H1 (cell line): ENCODE results near the gene EXOSC10. TPM values are rescaled to one million over a fixed set of nuclear protein-coding genes. Genes with fewer than 3 reads are reported as not detected.

Experiments
- CTCF ChIA-PET: fragments of 300-600 bp; sonication (Branson Sonifier 250); formaldehyde crosslinking; loops from one replicate; lab custom pipeline; 2021; ENCODE audit not compliant: partially characterized antibody; lab: Charles Lee
- POLR2A ChIA-PET: fragments of 300-600 bp; sonication (Branson Sonifier 250); formaldehyde crosslinking; loops from one replicate; lab custom pipeline; 2021; ENCODE audit warnings: inconsistent platforms; ENCODE audit not compliant: partially characterized antibody; lab: Charles Lee
- DNase-seq, 2 experiments: peaks; one replicate each; pipeline versions ENCODE4 v3.0.0 to v3.0.0-alpha.2; 2010 to 2022; ENCODE audit warnings: low spot score in 2 of 2, low read depth in 1 of 2, mixed read lengths in 1 of 2
- FAIRE-seq: peaks from 2 replicates; lab custom pipeline; 2011; peaks lifted over from hg19 to GRCh38; lab: Jason Lieb, UNC
- H2AFZ ChIP-seq: 2 replicates; pipeline ENCODE4 v1.8.1; 2012; ENCODE audit warnings: low read length, inconsistent platforms
- H2AK5ac ChIP-seq: 2 replicates; pipeline ENCODE4 v1.6.1; 2013; ENCODE audit warnings: low read depth, low read length
- H2BK120ac ChIP-seq: replicated peaks from 2 replicates; pipeline ENCODE3; 2013; ENCODE audit warnings: low read depth, low read length, inconsistent platforms
- H2BK12ac ChIP-seq: 2 replicates; pipeline ENCODE4 v1.6.1; 2013; ENCODE audit warnings: low read depth, low read length
- H2BK15ac ChIP-seq: 2 replicates; pipeline ENCODE4 v1.6.1; 2013; ENCODE audit warnings: low read length
- H2BK20ac ChIP-seq: 2 replicates; pipeline ENCODE4 v1.6.1; 2013; ENCODE audit warnings: low read length
- H2BK5ac ChIP-seq: 2 replicates; pipeline ENCODE4 v1.6.1; 2013; ENCODE audit warnings: low read depth, low read length
- H3K14ac ChIP-seq: 2 replicates; pipeline ENCODE4 v1.6.1; 2013; ENCODE audit warnings: inconsistent platforms; ENCODE audit not compliant: insufficient read length
- H3K18ac ChIP-seq: 2 replicates; pipeline ENCODE4 v1.6.1; 2013; ENCODE audit warnings: low read length; ENCODE audit errors: extremely low read depth
- H3K23ac ChIP-seq: 2 replicates; pipeline ENCODE4 v1.6.1; 2013; ENCODE audit warnings: inconsistent platforms; ENCODE audit not compliant: insufficient read length
- H3K23me2 ChIP-seq: 2 replicates; pipeline ENCODE4 v1.6.1; 2013; ENCODE audit warnings: low read depth, low read length
- H3K27ac ChIP-seq: 2 replicates; pipeline ENCODE4 v1.6.1; 2011; ENCODE audit warnings: low read depth, low read length, inconsistent platforms
- H3K27me3 ChIP-seq, 4 experiments: replicated peaks in 1 of 4; 1 replicate in 1 of 4; 2 replicates in 3 of 4; pipeline versions ENCODE4 v1.6.1 to v1.8.1; 2011 to 2013; ENCODE audit warnings: low read length in 3 of 4, mild to moderate bottlenecking in 3 of 4, inconsistent platforms in 2 of 4, mixed read lengths in 2 of 4, moderate library complexity in 1 of 4; ENCODE audit not compliant: control insufficient read depth in 3 of 4, insufficient read depth in 3 of 4; ENCODE audit errors: extremely low read depth in 1 of 4
- H3K36me3 ChIP-seq, 4 experiments: 2 replicates each; pipeline versions ENCODE4 v1.6.1 to v1.8.1; 2011 to 2013; ENCODE audit warnings: mild to moderate bottlenecking in 4 of 4, low read length in 3 of 4, moderate library complexity in 2 of 4, control low read depth in 1 of 4, inconsistent platforms in 1 of 4; ENCODE audit not compliant: insufficient read depth in 4 of 4, control insufficient read depth in 2 of 4
- H3K4ac ChIP-seq: replicated peaks from 2 replicates; pipeline ENCODE3; 2013; ENCODE audit warnings: low read length, low read depth, mixed read lengths, inconsistent platforms; ENCODE audit not compliant: insufficient read length
- H3K4me1 ChIP-seq, 4 experiments: replicated peaks in 1 of 4; 1 replicate in 1 of 4; 2 replicates in 3 of 4; pipeline versions ENCODE4 v1.6.1 to v1.8.1; 2011 to 2013; ENCODE audit warnings: low read length in 3 of 4, inconsistent platforms in 2 of 4, mixed read lengths in 1 of 4; ENCODE audit not compliant: insufficient read depth in 4 of 4, control insufficient read depth in 3 of 4
- H3K4me2 ChIP-seq, 2 experiments: 2 replicates each; pipeline versions ENCODE4 v1.6.1 to v1.8.1; 2011 to 2013; ENCODE audit warnings: low read depth in 2 of 2, low read length in 2 of 2, control low read depth in 1 of 2, inconsistent platforms in 1 of 2, mild to moderate bottlenecking in 1 of 2; ENCODE audit not compliant: insufficient read depth in 1 of 2
- H3K4me3 ChIP-seq, 4 experiments: fragments of 200-600, 300-600 bp in 1 of 4; sonication (generic), shearing (Covaris generic), sonication (Bioruptor Twin) in 1 of 4; 2 replicates each; pipeline versions ENCODE4 v1.5.1 to v1.8.1; 2011 to 2016; ENCODE audit warnings: low read length in 4 of 4, low read depth in 3 of 4, control low read depth in 2 of 4, inconsistent platforms in 2 of 4, mild to moderate bottlenecking in 2 of 4, mixed read lengths in 1 of 4, moderate library complexity in 1 of 4; ENCODE audit not compliant: insufficient read depth in 2 of 4; ENCODE audit errors: extremely low read depth in 1 of 4
- H3K56ac ChIP-seq: replicated peaks from 2 replicates; pipeline ENCODE3; 2013; ENCODE audit warnings: low read depth, mild to moderate bottlenecking, mixed read lengths, low read length, inconsistent platforms; ENCODE audit not compliant: insufficient read length
- H3K79me1 ChIP-seq: 2 replicates; pipeline ENCODE4 v1.6.1; 2013; ENCODE audit warnings: low read depth, low read length, control low read depth
- H3K79me2 ChIP-seq, 2 experiments: 2 replicates each; pipeline versions ENCODE4 v1.6.1 to v1.8.1; 2012 to 2013; ENCODE audit warnings: low read length in 2 of 2, mild to moderate bottlenecking in 2 of 2, inconsistent platforms in 1 of 2; ENCODE audit not compliant: insufficient read depth in 2 of 2, control insufficient read depth in 1 of 2
- H3K9ac ChIP-seq, 4 experiments: replicated peaks in 1 of 4; 1 replicate in 1 of 4; 2 replicates in 3 of 4; pipeline versions ENCODE4 v1.6.1 to v1.8.1; 2011 to 2013; ENCODE audit warnings: low read depth in 3 of 4, low read length in 3 of 4, control low read depth in 2 of 4, mild to moderate bottlenecking in 2 of 4, moderate library complexity in 2 of 4, inconsistent platforms in 1 of 4; ENCODE audit errors: extremely low read depth in 1 of 4
- H3K9me3 ChIP-seq, 2 experiments: 2 replicates each; pipeline versions ENCODE4 v1.6.1 to v1.8.1; 2012 to 2013; ENCODE audit warnings: mild to moderate bottlenecking in 2 of 2, moderate library complexity in 2 of 2, control low read depth in 1 of 2, inconsistent platforms in 1 of 2, low read depth in 1 of 2, low read length in 1 of 2, mixed read lengths in 1 of 2; ENCODE audit not compliant: insufficient read depth in 2 of 2
- H4K20me1 ChIP-seq, 2 experiments: replicated peaks in 1 of 2; 2 replicates each; pipeline versions ENCODE3 to v1.8.1; 2011 to 2013; ENCODE audit warnings: inconsistent platforms in 2 of 2, low read length in 2 of 2, mild to moderate bottlenecking in 1 of 2; ENCODE audit not compliant: insufficient read depth in 2 of 2, control insufficient read depth in 1 of 2
- H4K5ac ChIP-seq: 2 replicates; pipeline ENCODE4 v1.6.1; 2013; ENCODE audit warnings: low read length, low read depth, mixed read lengths, inconsistent platforms; ENCODE audit not compliant: insufficient read length
- H4K8ac ChIP-seq: 2 replicates; pipeline ENCODE4 v1.8.0; 2013; ENCODE audit warnings: mild to moderate bottlenecking, moderate library complexity, low read length, inconsistent platforms; ENCODE audit not compliant: insufficient read depth; ENCODE audit errors: extremely low read depth
- H4K91ac ChIP-seq: replicated peaks from 2 replicates; pipeline ENCODE3; 2013; ENCODE audit warnings: low read length, mixed read lengths, inconsistent platforms; ENCODE audit not compliant: insufficient read length
- CHD2 ChIP-seq: IDR thresholded peaks from 2 replicates; pipeline ENCODE4 v1.6.1; 2012; ENCODE audit warnings: low read length, improper control_type of control experiment
- SIN3A ChIP-seq, 2 experiments: IDR thresholded peaks in 1 of 2; conservative IDR thresholded peaks in 1 of 2; 2 replicates each; pipeline ENCODE4 v1.6.1; 2011 to 2012; ENCODE audit warnings: low read length in 2 of 2, improper control_type of control experiment in 1 of 2, low read depth in 1 of 2, mild to moderate bottlenecking in 1 of 2
- SIX5 ChIP-seq: IDR thresholded peaks from 2 replicates; pipeline ENCODE4 v1.6.1; 2011; ENCODE audit warnings: mild to moderate bottlenecking, low read depth, low read length
- SP1 ChIP-seq: IDR thresholded peaks from 2 replicates; pipeline ENCODE4 v1.6.1; 2011; ENCODE audit warnings: low read depth, low read length
- WGBS, 2 experiments: shearing (Covaris generic) in 1 of 2; methylation state at CpG; one replicate each; pipeline versions ENCODE4 v1.1.6 to v1.1.7; 2013 to 2015; ENCODE audit warnings: low lambda C conversion rate in 2 of 2, mixed read lengths in 2 of 2, inconsistent platforms in 1 of 2, low coverage in 1 of 2, missing lambda C conversion rate in 1 of 2; ENCODE audit not compliant: insufficient replicate concordance in 2 of 2, insufficient coverage in 1 of 2, insufficient read length in 1 of 2; ENCODE audit errors: extremely low coverage in 1 of 2, missing lambda C conversion rate in 1 of 2; 5-methylcytosine and 5-hydroxymethylcytosine counted together
- polyA plus RNA-seq, 7 experiments: library from polyadenylated mRNA; depleted of rRNA in 3 of 7; stranded (reverse) in 5 of 7; unstranded in 2 of 7; fragments of >200 nt in 5 of 7; fragments of 200-250 nt in 2 of 7; gene quantifications; 1 replicate in 5 of 7; 2 replicates in 1 of 7; 4 replicates in 1 of 7; pipeline versions ENCODE4 v1.2.1 to v1.2.3, GENCODE V29; 2011 to 2013; ENCODE audit warnings: missing spikeins in 2 of 7, mixed read lengths in 2 of 7
- total RNA-seq: library from RNA; stranded (reverse); fragmentation: NEBNext Ultra II Directional; extraction: Animal tissue kit (Norgen Biotek cat#: 25700); gene quantifications from 2 replicates; pipeline ENCODE4 v1.2.1, GENCODE V29; 2021

EXOSC10 gene
- total and polyA plus RNA-seq, 2 of the 8 experiments (the other 6 are each of a cell fraction or from before 2014, with no cell fraction given): 57.9 to 86.1 TPM

DNA sequence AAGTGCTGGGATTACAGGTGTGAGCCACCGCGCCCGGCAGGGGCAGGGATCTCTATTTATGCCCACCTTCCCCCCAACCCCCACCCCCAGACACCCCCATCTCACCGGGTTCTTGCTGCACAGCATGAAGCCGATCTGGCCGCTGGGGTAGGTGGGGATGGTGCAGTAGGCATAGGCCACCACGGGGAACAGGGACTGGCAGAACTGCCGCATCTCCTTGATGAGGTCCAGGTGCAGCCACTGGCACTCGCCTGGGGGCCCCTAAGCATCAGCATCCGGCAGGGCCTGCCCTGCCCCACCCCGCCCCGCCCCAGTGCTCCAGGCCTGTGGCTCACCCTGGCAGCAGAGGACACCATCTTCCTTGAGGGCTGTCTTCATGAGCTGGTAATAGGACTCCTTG is 44.0 kb downstream of the EXOSC10 start:
- Histone ChIP-seq H2AFZ (no peak overlapping the region), H2BK5ac (no peak overlapping the region), H3K79me2 (peaks cover 0 to 12% of the 10 kb centered on the region in 2 experiments; a peak in 2 of 4 replicates), H3K4me2 (no peak overlapping the region), H3K4ac (no peak overlapping the region), H2AK5ac (no peak overlapping the region), H2BK15ac (no peak overlapping the region), H3K18ac (no peak overlapping the region), H3K9me3 (no peaks in the 10 kb centered on the region), H2BK120ac (no peak overlapping the region), H2BK12ac (no peak overlapping the region), H2BK20ac (no peak overlapping the region), H4K91ac (no peak overlapping the region), H4K5ac (no peak overlapping the region), H3K14ac (no peak overlapping the region), H3K36me3 (peaks cover 6 to 27% (median 14%) of the 10 kb centered on the region in 4 experiments; a peak in 7 of 8 replicates), H3K27me3 (no peaks in the 10 kb centered on the region), H3K9ac (no peak overlapping the region), H3K23me2 (peaks cover 12% of the 10 kb centered on the region; the same call in 1 of the 2 replicates), H3K4me3 (no peak overlapping the region), H3K79me1 (peaks cover 3% of the 10 kb centered on the region), H4K8ac (no peak overlapping the region; the same call in 1 of the 2 replicates), H4K20me1 (peaks cover 3 to 9% of the 10 kb centered on the region in 2 experiments), H3K56ac (no peak overlapping the region), H3K4me1 (peaks cover 0 to 15% (median 10%) of the 10 kb centered on the region in 4 experiments; a peak in 6 of 7 replicates), H3K27ac (no peak overlapping the region), H3K23ac (no peak overlapping the region)
- TF ChIP-seq SP1 (no peak), CHD2 (no peak), SIN3A (conservative IDR thresholded peaks at IDR 0.05 in 1 of 2, IDR thresholded peaks at IDR 0.05 in 1 of 2; ENCODE audit: low read depth in 1 of 2, low read length in 2 of 2) (no peak), SIX5 (no peak)
- POLR2A ChIA-PET: interaction anchor here (2.1 to 4.6 kb wide), 3 partner anchors 10 to 17 kb away, joined by 9 to 18 read pairs (median 9); no protein-coding TSS in a partner anchor
- CTCF ChIA-PET: interaction anchor here (1.0 to 14.5 kb wide), 2 partner anchors 18 to 588 kb away, joined by 3 to 168 read pairs; no protein-coding TSS in a partner anchor
- WGBS, 2 experiments: 84% methylated on average over 9 of the region's 12 CpGs; no CpG with 5 or more reads in 1 of the 2 experiments
- FAIRE-seq (no peak), DNase-seq (no peak)
